G401 (cell line): Measurements from ENCODE around the gene FAM185A. TPM values are rescaled to one million over a fixed set of nuclear protein-coding genes. Genes with fewer than 3 reads are reported as not detected.
"Not testable (repeated sequence)": the region's sequence is repeated elsewhere in the genome, so short reads cannot be mapped to it uniquely, and the experiment has no call there.

Experiments used
- DNase-seq: peaks from one replicate; pipeline ENCODE4 v3.0.0-alpha.2; 2015; ENCODE audit warnings: low spot score
- in situ Hi-C: cut with HindIII; loops from 2 replicates; pipeline ENCODE4 v1.10.0; 2016; ENCODE audit warnings: low sequenced_read_pairs, mixed read lengths
- total RNA-seq: library from RNA; depleted of rRNA; stranded (reverse); fragments of >200 nt; shearing (Covaris generic); gene quantifications from 2 replicates; pipeline ENCODE4 v1.2.3, GENCODE V29; 2014

FAM185A gene
- total RNA-seq, 1 experiment from 2014 or later, result 21.0 TPM

DNA sequence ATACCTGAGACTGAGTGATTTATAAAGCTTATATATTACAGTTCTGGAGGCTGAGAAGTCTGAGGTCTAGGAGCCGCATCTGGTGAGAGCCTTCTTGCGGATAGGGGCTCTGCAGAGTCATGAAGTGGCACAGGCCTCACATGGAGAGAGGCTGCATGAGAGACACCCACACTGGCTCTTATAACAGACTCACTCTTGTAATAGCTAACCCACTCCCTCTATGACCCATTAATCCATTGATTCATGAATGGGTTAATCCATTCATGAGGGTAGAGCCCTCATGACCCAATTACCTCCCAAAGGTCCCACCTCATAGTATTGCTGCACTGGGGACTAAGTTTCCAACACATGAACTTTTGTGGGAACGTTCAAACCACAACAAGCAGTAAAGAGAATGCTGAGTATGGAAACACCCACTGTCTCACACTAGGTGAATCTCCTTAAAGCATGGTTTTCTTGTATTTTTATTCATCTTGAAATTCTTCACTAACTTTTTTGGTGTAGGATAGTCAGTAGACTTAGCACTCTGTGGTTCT, 20.9 kb downstream of the FAM185A start:
- in situ Hi-C loops, result not testable (repeated sequence)

DNA sequence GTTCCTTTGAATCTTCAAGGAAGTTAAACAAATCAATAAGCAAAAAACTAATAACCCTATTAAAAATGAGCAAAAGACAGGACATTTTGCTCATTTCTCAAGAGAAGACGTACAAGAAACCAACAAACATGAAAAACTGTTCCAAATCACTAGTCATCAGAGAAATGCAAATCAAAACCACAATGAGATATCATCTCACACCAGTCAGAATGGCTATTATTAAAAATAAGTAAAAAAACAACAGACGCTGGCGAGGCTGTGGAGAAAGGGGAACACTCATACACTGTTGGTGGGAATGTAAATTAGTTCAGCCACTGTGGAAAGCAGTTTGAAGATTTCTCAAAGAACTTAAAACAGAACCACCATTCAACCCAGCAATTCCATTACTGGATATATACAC, 21.7 kb downstream of the FAM185A start:
- DNase-seq, in situ Hi-C loops: not testable (repeated sequence)

More for the DNA sequence above, 20.9 kb downstream of the FAM185A start:
- not testable (repeated sequence) for DNase-seq

DNA sequence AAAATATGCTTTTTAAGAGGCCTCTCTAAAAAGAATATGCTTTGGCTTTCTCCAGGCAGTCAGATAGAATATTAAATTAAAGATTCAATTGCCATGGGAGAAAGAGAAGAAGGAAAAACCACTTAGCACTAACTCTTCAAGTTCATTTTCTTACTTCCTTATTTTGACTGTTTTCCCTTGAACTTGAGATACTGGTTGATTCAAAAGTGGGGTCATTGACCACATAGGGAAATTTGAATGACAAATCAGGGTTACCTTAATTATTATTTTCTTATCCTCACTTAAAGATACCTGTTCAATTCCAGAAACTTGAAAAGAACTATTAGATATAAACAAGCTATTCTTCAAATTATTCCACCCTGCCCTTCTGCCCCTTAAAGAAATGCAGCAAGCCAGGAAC, 27.4 kb downstream of the FAM185A start:
- DNase-seq, in situ Hi-C loops: not testable (repeated sequence)

DNA sequence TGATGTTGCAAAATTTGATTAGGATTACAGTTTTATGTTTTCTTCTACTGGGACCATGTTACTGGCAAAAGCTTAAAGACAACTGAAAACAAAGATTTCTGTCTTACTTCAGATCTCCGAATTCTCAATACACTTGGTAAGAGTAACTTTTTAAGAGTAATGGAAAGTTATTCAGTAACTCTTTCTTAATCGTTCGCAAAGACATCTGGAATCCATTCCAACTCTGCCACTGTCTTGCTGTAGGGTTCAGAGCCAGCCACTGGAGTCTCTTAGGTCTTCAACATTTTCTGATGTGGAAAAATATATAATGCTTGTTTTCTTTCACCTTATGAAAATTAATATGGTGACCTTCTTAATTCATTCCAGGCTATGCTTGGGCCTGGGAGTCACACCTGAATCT, 29.9 kb downstream of the FAM185A start:
- in situ Hi-C loops, DNase-seq: not testable (repeated sequence)

DNA sequence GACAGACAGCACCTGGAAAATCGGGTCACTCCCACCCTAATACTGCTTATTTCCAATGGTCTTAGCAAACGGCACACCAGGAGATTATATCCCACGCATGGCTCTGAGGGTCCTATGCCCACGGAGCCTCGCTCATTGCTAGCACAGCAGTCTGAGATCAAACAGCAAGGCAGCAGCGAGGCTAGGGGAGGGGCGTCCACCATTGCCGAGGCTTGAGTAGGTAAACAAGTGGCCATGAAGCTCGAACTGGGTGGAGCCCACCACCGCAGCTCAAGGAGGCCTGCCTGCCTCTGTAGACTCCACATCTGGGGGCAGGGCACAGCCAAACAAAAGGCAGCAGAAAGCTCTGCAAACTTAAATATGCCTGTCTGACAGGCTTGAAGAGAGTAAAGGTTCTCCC, 32.1 kb downstream of the FAM185A start:
- in situ Hi-C loops, result not testable (repeated sequence)

DNA sequence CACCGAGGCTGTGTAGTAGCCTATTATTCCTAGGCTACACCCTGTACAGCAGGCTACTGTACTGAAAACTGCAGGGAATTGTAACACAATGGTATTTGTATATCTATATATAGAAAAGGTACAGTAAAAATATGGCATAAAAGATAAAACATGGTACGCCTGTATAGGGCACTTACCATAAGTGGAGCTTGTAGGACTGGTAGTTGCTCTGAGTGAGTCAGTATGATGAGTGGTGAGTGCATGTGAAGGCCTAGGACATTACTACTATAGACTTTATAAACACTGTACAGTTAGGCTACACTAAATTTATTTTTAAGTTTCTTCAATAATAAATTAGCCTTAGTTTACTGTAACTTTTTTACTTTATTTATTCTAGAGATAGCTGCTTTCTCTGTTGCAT, 40.0 kb downstream of the FAM185A start:
- DNase-seq, in situ Hi-C loops: not testable (repeated sequence)

More for the DNA sequence above, 32.1 kb downstream of the FAM185A start:
- DNase-seq, result not testable (repeated sequence)

DNA sequence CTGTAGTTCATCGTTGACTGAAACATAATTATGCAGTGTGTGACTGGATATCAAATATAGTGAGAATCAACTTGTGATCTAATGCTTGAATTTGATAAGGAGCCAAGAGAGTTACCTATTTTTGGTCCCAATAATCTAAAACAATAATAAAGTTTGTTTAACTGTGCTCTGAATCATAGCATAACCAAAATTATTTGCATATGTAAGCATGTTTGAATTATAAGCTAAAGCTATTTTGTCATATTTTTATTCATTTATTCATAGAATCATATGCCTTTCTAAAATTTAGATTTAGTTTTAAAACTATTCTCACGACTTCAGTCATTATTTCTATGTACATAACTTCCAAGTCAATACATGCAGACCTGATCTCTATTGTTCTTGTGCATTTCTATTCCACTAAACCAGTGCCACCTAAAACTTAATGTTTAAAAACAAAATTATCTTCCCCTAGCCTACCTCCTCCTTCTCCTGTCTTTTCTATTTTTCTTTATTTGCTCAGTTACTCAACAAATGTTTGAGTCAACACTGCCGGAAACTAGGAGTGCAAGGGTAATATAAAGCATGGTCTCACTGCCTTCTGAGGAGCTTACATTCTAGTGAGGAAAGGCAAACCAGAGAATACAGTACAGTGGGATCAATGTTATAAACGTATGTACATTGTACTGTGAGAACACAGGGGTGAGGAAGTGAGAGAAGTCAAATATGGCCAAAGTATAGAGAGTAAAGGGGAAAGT, 41.7 kb downstream of the FAM185A start:
- in situ Hi-C loops, DNase-seq: not testable (repeated sequence)

DNA sequence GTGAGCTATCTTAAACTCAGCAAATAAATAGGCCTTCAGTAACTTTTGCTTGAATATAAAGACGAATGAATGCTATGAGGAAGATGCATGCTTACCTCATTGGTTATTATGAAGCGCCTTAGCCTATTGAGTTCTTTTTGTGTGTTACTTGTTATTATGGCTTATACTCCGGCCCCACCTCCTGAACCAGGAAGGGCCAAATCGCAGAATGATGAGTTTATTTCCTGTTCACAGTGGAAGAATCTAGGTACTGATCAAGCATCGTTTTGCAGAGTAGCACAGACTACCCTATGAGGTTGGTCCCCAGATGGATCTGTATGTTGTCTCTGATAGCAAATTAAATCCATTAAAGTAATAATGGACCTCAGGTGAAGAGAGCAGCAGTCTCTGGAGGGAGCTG, 42.6 kb downstream of the FAM185A start:
- DNase-seq, in situ Hi-C loops: not testable (repeated sequence)

DNA sequence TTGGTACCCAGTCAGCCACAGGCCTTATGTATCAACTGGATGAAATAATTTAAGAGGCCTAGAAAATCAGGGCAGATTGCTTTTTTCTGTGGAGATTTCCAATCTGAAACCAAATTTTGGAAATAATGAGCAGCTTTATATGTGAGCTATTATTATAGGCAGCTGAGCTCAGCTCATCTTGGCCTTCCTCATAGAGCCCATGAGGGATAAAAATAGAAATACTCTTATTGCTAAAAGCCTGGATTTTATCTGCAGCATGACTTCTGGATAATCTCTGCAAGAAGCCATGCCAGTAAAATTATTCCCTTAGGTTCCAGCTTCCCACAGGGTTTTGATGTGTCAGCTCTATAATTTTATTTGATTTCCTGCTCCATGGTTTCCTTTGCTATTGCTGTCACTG, 43.0 kb downstream of the FAM185A start:
- in situ Hi-C loops, DNase-seq: not testable (repeated sequence)

DNA sequence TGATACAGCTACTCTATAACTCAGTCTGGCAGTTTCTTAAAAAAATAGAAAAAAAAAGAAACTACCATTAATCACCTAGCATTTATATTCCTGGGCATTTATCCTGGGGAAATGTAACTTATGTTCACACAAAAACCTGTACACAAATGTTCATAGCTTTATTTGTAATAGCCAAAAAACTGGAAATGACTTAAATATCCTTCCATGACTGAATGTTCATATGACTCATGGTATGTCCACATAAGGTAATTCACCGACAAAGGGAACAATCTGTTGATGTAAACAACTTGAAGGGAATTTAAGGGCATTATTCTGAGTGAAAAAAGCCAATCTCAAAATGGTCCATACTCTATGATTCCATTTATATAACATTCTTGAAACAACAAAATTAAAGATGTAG, 45.8 kb downstream of the FAM185A start:
- in situ Hi-C loops, DNase-seq: not testable (repeated sequence)

DNA sequence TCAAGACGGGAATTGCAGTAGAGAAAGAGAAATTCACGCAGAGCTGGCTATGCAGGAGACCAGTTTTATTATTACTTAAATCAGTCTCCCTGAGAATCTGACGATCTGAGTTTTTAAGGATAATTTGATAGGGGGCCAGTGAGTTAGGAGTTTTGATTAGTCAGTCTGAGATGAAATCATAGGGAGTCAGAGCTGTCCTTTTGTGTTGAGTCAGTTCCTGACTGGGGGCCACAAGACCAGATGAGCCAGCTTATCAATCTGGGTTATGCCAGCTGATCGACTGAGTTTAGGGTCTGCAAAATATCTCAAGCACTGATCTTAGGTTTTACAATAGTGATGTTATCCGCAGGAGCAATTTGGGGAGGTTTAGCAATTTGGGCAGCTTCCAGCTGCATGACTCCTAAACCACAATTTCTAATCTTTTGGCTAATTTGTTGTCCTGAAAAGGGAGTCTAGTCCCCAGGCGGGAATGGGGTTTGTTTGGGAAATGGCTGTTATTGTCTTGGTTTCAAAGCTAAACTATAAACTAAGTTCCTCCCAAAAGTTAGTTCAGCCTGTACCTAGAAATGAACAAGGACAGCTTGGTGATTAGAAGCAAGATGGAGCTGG, 47.3 kb downstream of the FAM185A start:
- in situ Hi-C loops, result not testable (repeated sequence)

DNA sequence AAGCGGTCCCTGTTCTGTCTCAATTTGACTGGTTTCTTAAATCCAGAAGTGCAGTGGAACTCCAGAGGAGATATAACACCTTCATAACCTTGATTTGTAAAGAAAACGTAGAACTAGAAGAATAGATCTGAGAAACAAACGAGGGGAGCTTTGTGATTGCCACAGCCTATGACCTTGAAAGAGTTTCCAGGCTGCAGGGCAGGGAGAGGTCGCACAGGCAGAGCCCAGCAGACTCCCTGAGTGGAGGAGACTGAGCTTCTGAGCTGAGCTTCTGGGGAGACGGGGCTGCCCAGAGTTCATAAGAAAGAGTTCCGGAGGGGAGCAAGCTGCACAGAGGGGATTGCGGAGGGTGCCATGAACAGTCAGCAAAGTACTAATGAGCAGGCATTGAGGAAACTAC, 57.8 kb downstream of the FAM185A start:
- in situ Hi-C loops, result no loop called here
- DNase-seq, result no peak

More for the DNA sequence above, 47.3 kb downstream of the FAM185A start:
- DNase-seq, result not testable (repeated sequence)

DNA sequence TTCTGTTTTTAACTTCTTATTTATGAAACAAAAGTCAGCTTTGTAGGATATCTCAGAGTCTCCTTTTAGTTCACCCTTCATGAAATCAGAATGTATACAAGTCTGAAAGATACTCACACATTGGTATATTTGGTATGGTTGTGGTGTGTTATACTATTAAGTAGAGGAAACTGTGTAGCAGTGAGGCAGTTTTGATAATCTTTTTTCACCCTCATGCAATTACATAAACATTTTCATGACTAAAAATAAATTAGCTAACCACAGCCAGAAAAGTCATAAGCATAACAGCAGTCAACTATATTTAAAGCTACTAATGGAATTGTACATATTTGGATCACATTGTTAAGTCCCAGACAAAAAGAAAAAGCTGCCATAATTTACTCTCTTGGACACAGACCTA, 62.1 kb downstream of the FAM185A start:
- in situ Hi-C loops, result no loop called here
- DNase-seq, result no peak

DNA sequence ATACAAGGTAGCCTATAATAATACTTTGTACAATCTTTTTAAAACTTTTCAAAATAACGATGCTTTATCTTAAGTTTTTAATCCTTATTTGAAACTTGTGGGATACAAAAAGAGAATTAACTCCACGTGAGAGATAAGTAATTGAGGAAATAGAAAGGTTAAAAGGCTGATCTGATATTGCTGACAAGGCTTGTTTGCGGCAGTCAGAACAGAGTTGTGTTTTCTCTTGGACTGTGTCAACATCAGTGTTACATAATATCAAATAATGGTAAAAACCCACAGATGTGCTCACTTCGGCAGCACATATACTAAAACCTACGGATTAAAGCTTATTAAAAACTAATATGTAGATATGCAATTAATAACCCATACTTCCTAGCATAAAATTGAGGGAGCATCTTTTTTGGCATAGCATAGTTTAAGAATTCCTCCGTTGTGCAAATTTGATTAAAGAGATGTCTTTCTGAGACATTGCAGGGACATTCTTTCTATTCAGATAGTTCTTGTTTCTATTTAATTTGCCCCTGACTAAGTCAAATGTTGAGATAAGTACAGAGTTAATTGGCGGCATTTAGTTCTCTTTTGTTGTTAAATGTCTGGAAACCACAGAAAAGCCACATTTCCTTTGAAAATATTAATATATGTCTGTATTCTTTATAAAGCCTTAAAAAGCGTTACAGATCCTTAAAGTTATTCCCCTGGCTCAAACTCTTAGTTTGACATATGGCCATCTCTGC, 63.3 kb downstream of the FAM185A start:
- in situ Hi-C loops, result no loop called here
- no peak for DNase-seq

DNA sequence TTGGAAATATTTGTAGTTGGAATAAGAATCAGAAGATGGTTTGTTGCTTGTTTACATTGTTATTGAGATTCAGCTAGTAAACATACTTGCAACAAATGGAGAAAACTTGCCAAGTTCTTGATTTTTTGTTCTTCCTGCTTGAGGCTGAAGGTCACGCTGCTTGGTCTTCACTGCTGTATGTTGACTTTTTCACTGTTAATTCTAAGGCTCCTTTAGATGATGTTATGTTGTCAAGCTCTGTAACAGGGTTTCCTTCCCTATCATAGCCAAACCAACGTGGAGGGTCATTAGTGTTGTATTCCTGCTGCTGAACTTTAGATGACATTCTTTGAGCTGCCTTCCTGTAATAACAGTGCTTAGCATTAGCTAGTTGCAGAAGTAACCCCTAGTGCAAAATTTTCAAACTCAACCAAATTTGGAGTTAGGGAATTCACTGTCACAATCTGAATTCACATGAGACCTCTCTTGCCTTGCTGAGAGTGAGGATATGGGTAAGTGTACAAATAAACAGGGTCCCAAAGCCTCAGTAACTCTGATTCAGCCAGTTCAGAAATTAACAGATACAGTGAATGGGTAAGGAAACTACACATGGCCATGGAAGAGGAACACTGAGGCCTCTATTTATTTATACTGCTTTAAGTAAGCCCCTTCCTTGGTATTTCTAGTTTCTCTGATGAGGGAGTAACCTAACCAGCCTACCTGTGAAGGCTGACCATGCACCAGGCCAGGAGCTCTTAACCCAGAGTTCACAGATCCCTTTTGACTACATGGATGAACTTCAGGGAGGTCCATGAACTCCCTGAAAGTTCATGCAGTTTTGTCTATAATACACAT, 64.6 kb downstream of the FAM185A start:
- in situ Hi-C loops, result no loop called here
- no peak for DNase-seq

DNA sequence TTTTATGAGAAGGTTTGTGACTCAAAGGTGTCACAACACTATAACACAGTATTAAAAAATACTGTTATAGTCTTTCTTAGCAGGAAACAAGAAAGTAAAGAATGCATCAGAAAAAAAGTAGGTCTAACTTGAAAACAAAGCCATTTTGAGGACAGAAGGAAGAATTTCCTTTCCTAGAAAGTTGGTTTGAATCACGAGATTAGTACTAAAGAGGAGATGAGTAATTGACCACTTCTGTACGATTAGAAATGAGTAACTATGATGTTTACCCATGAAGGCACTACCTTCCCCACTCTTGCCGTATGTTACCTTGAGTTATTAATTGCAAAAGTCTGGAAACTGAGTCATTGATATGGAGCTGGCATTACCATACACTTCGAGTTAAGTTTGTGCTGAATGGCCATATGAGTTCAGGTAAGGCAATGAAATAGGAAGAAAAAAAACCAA, 65.2 kb downstream of the FAM185A start:
- in situ Hi-C loops, result no loop called here
- DNase-seq, result no peak

DNA sequence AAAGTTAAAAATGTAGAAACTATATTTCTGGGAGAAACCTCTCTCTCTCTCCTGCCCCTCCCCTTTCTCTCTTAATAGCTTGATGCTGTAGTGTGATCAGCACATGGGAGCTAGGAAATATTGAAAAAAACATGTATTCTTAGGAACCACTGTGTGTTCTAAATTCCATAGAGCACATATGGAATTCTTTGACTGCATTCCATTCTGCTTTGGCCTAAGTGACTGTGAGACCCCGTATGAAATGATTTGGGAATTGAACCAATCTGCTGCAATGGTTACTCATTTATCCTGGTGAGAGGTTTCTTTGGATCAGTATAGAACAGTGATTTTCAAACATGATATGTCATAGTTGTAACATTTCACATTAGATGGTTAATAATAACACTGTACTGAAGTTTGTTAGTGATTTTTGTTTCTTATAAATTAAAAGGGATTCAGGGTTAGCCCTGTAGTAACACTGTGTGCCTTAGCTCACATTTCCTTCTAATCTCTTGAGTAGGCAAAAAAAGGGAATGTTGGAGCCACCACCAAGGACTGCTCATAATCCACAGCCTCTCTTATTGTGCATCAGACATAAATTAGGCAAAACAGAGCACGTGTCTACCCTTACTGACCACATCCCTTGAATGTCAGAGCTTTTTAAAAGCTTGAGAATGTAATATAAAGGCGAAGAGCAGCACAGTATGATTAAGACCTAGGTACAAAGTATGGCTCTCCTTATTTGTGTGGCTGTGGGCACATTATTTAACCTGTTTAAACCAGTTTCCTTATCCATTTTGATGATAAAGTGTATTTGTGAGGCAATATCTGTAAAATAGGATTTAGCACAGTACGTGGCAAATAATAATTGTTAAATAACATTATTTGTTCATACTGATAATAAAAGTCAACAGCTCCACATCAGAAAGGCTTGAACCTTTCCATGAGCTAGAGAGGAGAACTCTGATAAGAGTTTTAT, 69.1 kb downstream of the FAM185A start:
- DNase-seq, result no peak
- in situ Hi-C loops, result no loop called here

DNA sequence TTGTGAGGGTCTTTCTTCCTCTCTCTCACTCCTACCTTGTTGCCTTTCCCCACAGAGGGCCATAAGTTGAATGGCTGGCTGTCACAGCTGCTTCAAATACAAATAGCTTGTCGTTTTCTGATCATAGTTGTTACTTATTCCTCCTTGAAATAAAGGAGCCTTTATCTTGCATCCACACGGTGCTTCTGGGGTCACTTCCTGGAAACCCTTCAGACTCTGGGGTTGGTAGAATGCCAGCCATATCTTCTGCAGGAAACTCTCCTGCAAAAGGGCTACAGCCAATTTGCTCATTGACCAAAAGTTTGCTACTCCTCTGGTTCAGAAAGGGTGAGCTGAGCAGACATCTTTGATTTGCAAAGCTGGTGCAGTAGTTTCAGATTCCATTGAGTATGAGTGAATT, 70.4 kb downstream of the FAM185A start:
- in situ Hi-C loops, result no loop called here
- no peak for DNase-seq
